BJ (cell line): ENCODE measurements around the gene KRT36. TPM values are rescaled to one million over a fixed set of nuclear protein-coding genes. Genes with fewer than 3 reads are reported as not detected.

ENCODE experiments used
- CTCF ChIA-PET: fragments of 350-600 bp; formaldehyde crosslinking; extraction: SDS; loops from one replicate; lab custom pipeline; 2021; ENCODE audit warnings: antibody characterized with exemption, inconsistent platforms; lab: Yijun Ruan, JAX
- POLR2A ChIA-PET: fragments of 300-600 bp; sonication (Branson Sonifier 250); formaldehyde crosslinking; extraction: SDS; loops from one replicate; lab custom pipeline; 2021; ENCODE audit warnings: antibody characterized with exemption; lab: Charles Lee
- DNase-seq: peaks from one replicate; pipeline ENCODE4 v3.0.0-alpha.2; 2011; ENCODE audit warnings: low read depth
- H3K27me3 ChIP-seq: 2 replicates; pipeline ENCODE4 v1.6.0; 2011; ENCODE audit warnings: low read length; ENCODE audit not compliant: control insufficient read depth, insufficient read depth
- H3K36me3 ChIP-seq: 2 replicates; pipeline ENCODE4 v1.5.1; 2011; ENCODE audit warnings: low read length; ENCODE audit not compliant: control insufficient read depth, insufficient read depth
- H3K4me3 ChIP-seq: 2 replicates; pipeline ENCODE4 v1.5.1; 2011; ENCODE audit warnings: low read depth, mild to moderate bottlenecking, control low read depth, low read length
- polyA plus RNA-seq: library from polyadenylated mRNA; depleted of rRNA; stranded (reverse); fragments of >200 nt; gene quantifications from 2 replicates; pipeline ENCODE4 v1.2.3, GENCODE V29; 2011
- TF ChIP-seq, protein P1 (sequence below): IDR thresholded peaks from 2 replicates; pipeline ENCODE4 v1.5.1; 2011; ENCODE audit warnings: low read depth, mild to moderate bottlenecking, control low read depth, inconsistent platforms, low read length, moderate library complexity; ENCODE audit not compliant: insufficient read depth

Gene KRT36
- polyA plus RNA-seq, 1 experiment: 0.04 TPM

DNA sequence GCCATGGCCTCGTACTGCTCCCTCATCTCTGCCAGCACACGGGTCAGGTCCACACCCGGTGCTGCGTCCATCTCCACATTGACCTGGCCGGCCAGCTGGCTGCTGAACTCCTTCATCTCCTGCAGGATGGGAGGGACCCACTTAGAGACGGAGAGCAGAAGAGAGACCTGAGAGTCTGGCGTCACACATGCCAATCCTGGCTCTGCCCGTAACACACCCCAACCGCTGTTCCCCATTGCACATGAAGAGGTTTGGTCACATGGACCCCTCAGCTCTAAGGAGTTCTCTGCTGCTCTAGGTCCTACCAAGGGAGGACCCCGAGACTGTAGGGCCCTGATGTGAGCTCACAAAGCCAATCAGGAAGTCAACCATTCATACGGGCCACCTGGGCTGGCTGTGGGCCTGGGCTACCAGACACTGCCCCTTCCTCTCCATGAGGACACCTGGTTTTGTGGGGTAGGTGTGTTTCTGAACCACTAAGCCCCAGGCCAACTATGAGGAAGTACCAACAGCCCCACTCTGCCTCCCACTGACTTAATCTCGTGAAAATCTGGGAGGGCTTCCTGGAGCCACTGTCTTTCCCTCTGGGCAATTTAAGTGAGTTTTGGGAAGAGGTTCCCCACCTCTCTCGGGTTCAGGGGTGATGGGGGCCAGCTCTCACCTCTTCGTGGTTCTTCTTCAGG is 26.6 kb upstream of the KRT36 start:
- POLR2A ChIA-PET: no interaction called here
- CTCF ChIA-PET: interaction anchor here (2.9 kb wide), 1 partner anchor 20 kb away, joined by 8 read pairs; no protein-coding TSS in a partner anchor
- H3K4me3 ChIP-seq: no peak overlapping the region
- DNase-seq: no peak
- no peaks in the 10 kb centered on the region for H3K27me3 ChIP-seq
- H3K36me3 ChIP-seq: no peaks in the 10 kb centered on the region
- TF ChIP-seq, protein P1, sequence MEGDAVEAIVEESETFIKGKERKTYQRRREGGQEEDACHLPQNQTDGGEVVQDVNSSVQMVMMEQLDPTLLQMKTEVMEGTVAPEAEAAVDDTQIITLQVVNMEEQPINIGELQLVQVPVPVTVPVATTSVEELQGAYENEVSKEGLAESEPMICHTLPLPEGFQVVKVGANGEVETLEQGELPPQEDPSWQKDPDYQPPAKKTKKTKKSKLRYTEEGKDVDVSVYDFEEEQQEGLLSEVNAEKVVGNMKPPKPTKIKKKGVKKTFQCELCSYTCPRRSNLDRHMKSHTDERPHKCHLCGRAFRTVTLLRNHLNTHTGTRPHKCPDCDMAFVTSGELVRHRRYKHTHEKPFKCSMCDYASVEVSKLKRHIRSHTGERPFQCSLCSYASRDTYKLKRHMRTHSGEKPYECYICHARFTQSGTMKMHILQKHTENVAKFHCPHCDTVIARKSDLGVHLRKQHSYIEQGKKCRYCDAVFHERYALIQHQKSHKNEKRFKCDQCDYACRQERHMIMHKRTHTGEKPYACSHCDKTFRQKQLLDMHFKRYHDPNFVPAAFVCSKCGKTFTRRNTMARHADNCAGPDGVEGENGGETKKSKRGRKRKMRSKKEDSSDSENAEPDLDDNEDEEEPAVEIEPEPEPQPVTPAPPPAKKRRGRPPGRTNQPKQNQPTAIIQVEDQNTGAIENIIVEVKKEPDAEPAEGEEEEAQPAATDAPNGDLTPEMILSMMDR: no peak

DNA sequence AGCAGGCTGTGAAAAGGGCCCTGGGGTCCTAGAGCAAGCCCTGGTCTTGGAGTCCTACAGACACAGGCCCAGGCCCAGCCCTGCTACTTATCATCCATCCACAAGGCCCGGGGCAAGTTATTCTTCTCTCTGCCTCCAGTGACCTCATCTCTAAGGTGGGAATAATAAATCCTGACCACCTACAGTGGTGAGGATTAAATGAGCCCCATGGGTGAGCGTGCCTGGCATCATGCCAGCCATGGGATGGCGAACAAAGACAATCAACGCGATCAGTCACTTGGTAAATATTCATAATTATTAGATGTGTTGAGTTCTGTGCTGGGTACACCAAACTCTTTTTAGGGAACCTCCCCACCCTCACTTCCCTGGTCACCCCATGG is 23.4 kb upstream of the KRT36 start:
- TF ChIP-seq, protein P1: no peak
- CTCF ChIA-PET: no interaction called here
- POLR2A ChIA-PET: no interaction called here
- Histone ChIP-seq H3K36me3 (no peaks in the 10 kb centered on the region), H3K27me3 (no peaks in the 10 kb centered on the region), H3K4me3 (no peak overlapping the region)
- no peak for DNase-seq

GRCh38 chr17:41512546-41513167 is 22.9 kb upstream of the KRT36 start:
- Histone ChIP-seq H3K4me3 (no peak overlapping the region), H3K36me3 (no peaks in the 10 kb centered on the region), H3K27me3 (no peaks in the 10 kb centered on the region)
- POLR2A ChIA-PET: no interaction called here
- DNase-seq: no peak
- CTCF ChIA-PET: interaction anchor here (0.6 to 1.0 kb wide), 2 partner anchors 58 to 658 kb away, joined by 3 to 4 read pairs; no protein-coding TSS in a partner anchor
- TF ChIP-seq, protein P1: no peak

DNA sequence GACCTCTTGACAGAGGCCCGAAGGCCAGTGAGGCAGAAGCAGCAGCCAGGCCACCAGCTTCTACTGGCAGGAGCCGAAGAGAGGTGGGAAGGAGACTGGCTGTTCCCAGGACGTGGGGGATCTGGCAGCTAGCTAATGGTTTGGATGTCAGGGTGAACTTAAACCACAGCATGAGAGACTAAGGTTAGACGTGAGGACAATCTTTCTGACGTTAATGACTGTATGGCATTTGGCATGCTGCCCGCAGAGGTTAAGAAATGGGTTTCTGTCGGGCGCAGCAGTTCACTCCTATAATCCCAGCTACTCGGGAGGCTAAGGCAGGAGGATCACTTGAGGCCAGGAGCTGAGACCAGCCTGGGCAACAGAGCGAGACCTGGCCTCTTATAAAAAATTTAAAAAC is 22.0 kb upstream of the KRT36 start:
- DNase-seq: no peak
- H3K36me3 ChIP-seq: no peaks in the 10 kb centered on the region
- H3K4me3 ChIP-seq: no peak overlapping the region
- POLR2A ChIA-PET: no interaction called here
- CTCF ChIA-PET: interaction anchor here (1.0 kb wide), 1 partner anchor 657 kb away, joined by 4 read pairs; no protein-coding TSS in a partner anchor
- H3K27me3 ChIP-seq: no peaks in the 10 kb centered on the region
- TF ChIP-seq, protein P1: no peak

GRCh38 chr17:41511116-41511515 is 21.4 kb upstream of the KRT36 start:
- no peaks in the 10 kb centered on the region for H3K36me3 ChIP-seq
- H3K27me3 ChIP-seq: no peaks in the 10 kb centered on the region
- ChIA-PET POLR2A (no interaction called here), CTCF (interaction anchor here (0.8 kb wide), 1 partner anchor 38 kb away, joined by 3 read pairs; no protein-coding TSS in a partner anchor)
- TF ChIP-seq, protein P1: no peak
- no peak overlapping the region for H3K4me3 ChIP-seq
- DNase-seq: no peak
